ENCODE results near the gene FBXW5. TPM values are rescaled to one million over a fixed set of nuclear protein-coding genes. Genes with fewer than 3 reads are reported as not detected.

The FBXW5 gene
- total and polyA plus RNA-seq, 9 of the 15 experiments (the other 6 are each of a cell fraction or from before 2014, with no cell fraction given), result 0.21 to 128 (median 37.0) TPM

DNA sequence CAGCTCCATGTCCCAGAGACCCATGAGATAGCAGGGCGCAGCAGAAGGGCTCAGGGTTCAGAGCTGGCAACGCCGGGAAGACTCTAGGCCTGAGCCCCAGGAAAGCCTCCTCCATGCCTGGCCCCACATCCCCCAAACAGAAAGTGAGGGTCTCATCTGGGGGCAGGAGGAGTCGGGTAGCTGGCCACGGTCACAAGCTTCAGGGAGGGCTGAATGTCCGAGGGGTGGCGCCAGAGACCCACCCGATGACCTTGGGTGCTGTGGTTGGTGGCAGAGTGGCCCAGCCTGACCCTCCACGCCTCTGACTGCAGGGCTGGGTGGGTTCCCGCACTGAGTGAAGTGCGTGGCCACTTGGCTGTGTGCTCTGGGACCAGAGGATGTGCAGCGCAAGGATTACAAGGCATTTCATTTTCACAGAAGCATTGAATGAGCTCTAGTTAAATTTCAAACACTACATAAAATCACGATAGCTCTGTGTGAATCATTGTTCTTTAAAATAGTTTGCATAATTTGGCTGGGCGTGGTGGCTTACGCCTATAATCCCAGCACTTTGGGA is 3.5 kb upstream of the FBXW5 start (continued):
- no peak for TF ChIP-seq BCOR (IDR thresholded peaks at IDR 0.05)
- TF ChIP-seq, protein P1, sequence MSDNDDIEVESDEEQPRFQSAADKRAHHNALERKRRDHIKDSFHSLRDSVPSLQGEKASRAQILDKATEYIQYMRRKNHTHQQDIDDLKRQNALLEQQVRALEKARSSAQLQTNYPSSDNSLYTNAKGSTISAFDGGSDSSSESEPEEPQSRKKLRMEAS (CRISPR knock-in tag; IDR thresholded peaks at IDR 0.05), result peak; percentile 36; the same call in 1 of the 2 replicates
- no peak for TF ChIP-seq KDM2B (CRISPR knock-in tag; IDR thresholded peaks at IDR 0.05)
- no peak for TF ChIP-seq ZNF24 (IDR thresholded peaks at IDR 0.05)
- TF ChIP-seq, protein P2, sequence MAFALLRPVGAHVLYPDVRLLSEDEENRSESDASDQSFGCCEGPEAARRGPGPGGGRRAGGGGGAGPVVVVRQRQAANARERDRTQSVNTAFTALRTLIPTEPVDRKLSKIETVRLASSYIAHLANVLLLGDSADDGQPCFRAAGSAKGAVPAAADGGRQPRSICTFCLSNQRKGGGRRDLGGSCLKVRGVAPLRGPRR (CRISPR knock-in tag; IDR thresholded peaks at IDR 0.05), result no peak
- TF ChIP-seq, protein P3, sequence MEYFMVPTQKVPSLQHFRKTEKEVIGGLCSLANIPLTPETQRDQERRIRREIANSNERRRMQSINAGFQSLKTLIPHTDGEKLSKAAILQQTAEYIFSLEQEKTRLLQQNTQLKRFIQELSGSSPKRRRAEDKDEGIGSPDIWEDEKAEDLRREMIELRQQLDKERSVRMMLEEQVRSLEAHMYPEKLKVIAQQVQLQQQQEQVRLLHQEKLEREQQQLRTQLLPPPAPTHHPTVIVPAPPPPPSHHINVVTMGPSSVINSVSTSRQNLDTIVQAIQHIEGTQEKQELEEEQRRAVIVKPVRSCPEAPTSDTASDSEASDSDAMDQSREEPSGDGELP (CRISPR knock-in tag; IDR thresholded peaks at IDR 0.05; ENCODE audit: borderline replicate concordance), result peak; percentile 33; the same call in 1 of the 2 replicates
- TF ChIP-seq, protein P4, sequence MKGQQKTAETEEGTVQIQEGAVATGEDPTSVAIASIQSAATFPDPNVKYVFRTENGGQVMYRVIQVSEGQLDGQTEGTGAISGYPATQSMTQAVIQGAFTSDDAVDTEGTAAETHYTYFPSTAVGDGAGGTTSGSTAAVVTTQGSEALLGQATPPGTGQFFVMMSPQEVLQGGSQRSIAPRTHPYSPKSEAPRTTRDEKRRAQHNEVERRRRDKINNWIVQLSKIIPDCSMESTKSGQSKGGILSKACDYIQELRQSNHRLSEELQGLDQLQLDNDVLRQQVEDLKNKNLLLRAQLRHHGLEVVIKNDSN (CRISPR knock-in tag; IDR thresholded peaks at IDR 0.05), result peak; percentile 40; the same call in 1 of the 2 replicates
- TF ChIP-seq TEAD1 (CRISPR knock-in tag; IDR thresholded peaks at IDR 0.05), result peak in 1 of 2 experiments; percentile 63; a peak in 1 of 4 replicates

Data from K562 (cell line).